ENCODE data around the gene PARN.
"Not testable (repeated sequence)": the region's sequence is repeated elsewhere in the genome, so short reads cannot be mapped to it uniquely, and the experiment has no call there.

Gene PARN

DNA sequence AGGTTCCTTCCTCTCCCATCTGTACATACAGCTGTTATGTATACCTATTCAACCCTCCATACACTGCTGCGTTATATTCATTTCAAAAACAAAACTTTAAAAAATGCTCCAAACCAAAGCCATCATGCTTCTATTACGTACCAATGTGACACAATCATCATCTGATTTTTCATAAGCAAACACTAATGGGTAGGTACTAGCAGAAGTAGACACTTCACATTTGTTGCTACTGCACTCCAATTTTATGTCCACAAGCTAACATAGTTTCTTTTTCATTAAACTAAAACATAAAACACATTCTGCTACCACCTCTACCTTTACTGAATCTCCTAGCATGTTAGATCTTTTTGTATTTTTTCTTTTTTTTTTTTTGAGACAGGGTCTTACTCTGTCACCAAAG lies 57.5 kb downstream of the PARN start:
- no peak for DNase-seq

DNA sequence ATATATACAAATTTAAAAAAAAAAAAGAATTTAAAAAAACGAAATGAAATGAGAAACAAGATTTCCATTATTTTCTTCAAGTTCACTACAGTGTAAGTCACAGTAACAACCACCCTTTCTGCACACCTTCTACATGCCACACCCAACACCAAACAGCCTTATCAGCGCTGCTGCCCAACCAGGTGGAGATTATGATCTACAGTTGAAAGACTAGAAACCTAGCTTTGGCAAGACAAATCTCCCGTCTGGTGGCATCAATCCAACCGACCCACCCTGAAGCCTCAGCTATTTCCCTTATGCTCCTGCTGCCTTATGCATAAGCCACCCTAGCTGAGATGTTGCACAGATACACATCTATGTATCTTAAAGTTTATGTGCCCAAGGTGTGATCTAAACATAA lies 60.8 kb downstream of the PARN start:
- DNase-seq = no peak

DNA sequence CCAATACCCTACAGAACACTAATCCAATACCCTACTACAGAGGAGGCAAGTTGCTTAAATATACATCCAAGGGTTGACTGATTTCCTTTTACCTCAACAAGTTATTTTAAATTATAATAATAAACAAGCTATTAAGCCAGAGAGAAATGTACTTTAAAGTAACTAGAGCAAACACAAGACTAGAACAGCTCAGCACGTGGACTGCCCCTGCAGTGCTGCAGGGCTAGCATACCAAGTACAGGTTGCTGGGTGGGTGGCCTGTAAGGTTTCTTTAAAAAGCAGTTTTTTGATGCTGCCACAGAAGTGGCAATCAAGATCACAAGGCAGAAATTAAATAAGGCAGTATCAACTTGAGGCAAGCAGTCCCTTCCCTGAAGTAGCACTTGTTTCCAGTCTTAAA lies 63.5 kb downstream of the PARN start:
- no peak for DNase-seq

DNA sequence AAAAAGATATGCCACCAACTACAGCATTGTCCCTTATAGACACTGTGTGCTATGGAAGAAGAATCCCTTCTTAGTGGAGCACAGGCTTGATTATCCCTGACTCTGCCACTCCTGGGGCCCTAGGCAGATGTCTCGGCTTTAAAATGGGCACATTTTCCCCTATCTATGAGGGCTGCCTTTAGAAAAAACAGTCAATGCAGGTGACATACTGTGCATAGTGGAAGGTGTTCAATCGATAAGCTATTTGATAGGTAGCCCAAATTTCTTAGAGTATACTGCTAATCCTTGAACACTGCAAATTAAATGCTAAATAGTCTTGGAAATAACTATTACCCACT lies 64.4 kb downstream of the PARN start:
- DNase-seq = no peak

DNA sequence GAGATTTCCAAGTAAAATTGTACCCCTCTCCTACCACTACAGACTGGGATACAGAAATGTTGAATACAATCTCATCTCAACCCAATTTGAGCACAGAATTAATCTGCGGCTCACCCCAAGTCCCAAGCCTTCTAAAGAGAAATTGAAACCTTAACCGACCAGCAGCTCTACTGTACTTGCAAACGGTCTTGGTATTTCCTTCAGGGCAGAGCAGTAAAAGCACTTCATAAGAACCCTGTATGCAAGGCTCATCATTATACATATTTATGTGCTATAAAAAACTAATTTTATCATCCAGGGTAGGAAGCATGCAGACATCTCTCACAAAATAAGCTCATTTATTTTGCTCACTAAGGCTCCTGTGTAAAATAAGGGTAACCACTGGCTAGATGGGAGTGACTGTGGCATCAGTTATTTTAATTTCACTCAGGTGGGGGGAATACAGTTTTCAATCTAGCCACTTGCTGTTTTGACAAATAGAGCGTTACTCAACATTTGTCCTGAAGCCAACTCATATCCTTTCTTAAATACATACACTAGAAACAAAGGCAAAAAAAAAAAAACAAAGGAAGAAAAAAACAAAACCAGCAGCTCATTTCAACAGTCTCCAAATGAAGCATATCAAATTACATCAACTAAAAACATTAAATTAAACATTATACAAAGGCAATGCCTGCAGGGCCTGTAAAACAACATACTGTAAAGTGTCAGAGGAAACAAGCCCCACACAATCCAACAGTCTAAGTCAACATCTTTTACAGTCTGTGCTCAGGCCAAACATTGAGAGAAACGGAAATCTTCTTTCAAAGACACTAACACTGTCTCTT lies 65.0 kb downstream of the PARN start:
- no peak for DNase-seq

DNA sequence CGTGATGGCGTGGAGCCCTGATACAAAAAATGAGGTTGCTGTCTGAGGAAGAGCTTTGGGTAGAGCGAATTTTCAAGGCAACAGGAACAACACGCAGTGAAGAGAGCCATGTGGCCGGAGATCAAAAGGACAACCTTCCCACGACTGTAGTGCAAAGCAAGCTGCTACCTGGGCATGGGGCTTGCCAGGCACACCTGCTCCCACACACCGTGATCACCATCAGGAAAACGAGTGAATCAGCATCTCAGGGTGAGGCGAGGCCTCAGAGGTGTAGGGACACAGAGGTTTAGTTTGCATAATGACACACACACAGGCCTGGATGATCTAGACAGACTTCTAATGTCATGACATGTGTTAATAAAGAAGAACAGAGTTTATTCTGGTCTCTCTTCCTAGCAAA lies 65.7 kb downstream of the PARN start:
- DNase-seq = no peak

DNA sequence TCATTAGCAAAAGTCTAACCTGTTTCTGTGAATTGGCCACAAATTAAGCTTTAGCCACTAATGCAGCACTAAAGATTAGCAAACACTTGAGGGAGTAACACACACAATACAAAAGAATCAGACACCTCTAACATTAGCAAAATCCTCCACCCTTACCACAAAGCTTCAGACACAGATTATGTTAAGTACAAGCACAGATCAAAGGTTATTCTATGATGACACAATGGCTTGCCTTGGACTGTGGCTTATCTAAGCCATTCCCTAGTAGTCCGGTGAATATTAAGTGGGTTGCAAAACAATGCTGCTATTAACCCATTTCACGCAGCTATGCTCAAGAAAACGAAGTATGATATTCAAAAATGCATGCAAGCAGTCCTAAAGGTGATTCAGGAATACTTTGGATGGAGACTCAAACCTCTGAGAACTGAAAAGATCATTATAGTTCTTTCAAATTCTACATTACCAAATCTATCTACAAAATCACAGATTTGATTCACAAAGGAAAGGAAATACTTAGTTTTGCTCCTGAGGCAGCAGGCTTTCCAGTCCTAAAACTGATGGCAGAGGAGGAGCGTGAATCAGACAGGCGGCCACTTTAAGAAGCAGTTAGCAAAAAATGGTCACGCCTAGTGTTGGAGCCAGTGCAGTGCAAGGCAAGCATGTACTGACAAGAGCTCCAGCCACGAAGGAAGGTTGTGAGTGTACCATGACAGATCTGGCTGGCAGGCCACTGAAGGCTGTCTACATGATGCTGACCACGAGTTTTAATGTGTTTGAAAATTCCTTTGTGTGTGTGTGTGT lies 67.2 kb downstream of the PARN start:
- DNase-seq = no peak

DNA sequence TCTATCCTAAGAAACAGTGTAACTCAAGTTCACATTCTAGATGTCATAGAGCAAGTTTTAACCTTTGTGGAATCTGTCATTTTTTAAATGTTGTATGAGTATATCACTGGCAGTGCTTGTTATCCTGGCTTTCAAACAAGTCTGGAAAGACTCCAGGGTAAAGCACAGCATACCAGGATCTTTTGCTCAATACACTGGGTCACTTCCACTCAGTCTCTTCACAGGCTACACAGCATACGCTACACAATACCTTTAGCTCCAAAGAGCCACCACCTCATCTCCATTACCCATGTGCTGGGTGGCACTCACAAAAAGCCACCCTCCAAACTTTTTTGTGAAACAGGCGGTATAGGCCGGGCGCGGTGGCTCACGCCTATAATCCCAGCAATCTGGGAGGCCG lies 69.5 kb downstream of the PARN start:
- no peak for DNase-seq

DNA sequence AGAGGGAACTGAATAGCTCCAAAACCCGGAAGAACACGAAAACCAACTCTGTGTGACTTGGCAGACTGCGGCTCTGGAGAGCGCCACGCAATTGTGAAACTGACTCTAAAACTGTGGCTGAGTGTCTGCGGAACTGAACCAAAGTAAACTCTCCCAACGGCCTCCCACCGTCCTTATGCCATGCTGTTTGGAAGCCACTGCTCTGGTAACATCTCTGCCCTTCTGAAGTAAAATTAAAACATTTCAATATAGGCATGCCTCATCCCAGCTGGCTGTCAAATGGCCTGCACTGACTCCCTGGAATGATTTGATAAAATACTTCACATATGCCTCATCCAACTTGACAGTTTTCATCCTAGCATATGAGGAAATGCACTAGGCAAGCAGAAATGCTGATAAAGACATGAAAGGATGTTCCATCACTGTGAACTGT lies 70.2 kb downstream of the PARN start:
- peak in 8 of 14 donors; percentile 2 to 39 (median 8) for DNase-seq

DNA sequence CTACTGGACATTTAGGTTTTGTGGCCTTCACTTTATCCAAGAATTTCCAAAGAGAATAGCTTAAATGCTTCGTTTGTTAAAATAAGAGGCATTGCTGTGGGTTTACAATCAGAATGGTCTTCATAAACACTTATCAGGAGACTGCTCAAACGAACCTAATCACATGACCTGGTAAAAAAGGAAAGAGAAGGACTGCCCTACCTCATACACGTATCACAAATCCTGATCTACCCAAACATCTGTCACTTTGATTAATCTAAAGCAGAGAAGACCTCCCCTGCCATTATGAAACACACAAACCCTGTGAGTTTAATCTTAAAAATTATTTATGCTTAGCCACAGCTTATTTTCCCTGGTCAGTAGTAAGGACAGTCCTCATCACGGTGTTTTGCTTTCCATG lies 76.6 kb downstream of the PARN start:
- no peak for DNase-seq

DNA sequence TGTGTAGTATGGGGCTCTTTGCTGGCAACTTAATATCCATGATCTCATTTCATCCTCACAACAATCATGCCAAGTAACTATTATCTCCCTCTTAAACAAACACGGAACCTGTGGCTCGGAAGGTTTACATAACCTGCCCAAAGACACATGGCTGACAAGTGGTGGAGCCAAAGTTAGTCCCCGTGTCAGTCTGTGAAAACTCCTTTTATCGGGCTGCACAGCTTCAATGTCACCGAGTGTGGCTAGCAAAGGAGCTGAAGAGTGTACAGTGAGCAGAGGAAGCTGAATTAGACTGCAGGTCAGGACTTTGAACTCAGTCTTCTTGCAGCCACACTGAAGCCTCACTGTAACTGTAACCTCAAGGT lies 80.3 kb downstream of the PARN start:
- DNase-seq = no peak

DNA sequence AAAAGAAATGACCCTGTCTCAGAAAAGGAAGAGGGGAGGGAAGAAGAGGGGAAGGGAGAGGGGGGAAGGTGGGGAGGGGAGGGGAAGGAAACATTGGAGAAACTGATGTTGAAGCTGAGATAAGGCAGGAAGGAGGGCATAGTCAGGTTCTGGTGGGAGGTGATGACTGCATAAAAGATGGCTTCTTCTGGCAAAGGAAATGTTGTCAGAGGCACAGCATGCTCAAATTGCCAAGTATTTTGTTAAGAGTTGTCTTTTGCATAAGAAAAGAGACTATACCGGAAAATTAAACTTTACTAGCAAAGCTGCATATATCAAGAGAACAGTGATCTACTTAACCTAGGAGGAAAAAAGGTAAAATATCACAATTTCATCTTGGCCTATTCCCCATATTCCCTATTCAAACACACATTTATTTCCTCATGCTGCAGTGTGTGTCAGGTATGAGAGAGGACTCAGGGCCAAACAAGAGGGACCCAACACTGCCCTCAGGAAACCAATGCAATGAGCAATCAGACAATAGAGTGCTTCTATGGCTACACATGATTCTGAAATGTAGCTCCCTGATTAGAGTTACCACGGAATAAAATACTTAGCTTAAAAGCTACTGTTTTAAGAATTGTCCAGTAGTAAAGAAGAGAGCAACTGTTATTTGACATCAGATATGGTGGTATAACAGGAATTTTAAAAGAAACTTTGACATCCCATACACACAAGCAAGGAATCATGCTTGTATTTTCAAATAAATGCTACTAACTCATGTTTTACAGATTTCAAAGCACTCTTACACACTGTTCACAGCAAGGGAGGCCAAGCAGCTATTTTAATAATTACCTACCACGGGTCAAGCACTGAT lies 80.9 kb downstream of the PARN start:
- no peak for DNase-seq

DNA sequence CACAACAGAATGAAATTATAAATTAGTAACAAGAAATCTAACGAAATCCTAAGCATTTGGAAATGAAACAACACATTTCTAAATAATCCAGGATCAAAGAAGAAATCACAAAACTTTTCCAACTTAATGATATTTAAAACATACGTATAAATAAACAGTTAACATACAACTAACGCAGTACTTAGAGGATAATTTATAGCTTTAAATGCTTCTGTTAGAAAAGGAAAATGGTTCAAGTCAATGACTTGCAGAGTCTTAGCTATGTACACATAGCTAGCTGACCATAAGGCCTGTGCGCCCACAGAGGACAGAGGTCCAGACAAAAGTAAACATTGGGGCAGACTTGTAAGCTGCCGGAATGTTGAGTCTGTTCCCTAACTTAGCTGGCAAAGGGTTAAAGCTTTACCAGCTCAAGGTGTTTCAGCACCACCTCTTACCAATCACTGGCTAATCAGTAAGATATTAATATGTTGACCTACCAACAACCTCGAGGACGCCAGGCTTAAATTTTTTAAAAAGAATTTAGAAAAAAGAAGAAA lies 84.6 kb downstream of the PARN start:
- no peak for DNase-seq

DNA sequence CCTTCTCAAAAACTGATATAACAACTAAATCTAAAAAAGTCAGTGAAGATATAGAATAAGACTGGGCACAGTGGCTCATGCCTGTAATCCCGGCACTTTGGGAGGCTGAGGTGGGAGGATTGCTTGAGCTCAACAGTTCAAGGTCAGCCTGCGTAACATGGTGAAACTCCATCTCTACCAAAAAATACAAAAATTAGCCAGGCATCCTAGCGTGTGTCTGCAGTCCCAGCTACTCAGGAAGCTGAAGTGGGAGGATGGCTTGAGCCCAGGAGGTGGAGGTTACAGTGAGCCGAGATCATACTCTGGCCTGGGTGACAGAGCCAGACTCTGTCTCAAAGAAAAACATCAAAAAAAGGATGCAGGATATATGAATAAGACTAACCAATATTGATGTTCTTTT lies 85.2 kb downstream of the PARN start:
- not testable (repeated sequence) for DNase-seq

DNA sequence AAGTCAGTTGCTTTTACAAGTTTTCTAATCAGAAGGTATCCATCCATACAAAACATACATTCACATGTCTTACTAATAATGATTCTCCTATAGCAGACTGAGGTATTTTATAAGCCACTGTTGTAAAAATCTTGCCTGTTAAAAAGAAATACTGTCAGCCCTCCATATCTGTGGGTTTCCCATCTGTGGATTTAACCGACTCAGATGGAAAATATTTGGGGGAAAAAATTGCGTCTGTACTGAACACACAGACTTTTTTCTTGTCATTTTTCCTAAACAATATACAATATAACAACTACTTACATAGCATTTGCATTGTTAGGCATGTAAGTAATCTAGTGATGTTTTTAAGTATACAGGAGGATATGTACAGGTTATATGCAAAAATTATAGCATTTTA lies 90.4 kb downstream of the PARN start:
- no peak for DNase-seq

DNA sequence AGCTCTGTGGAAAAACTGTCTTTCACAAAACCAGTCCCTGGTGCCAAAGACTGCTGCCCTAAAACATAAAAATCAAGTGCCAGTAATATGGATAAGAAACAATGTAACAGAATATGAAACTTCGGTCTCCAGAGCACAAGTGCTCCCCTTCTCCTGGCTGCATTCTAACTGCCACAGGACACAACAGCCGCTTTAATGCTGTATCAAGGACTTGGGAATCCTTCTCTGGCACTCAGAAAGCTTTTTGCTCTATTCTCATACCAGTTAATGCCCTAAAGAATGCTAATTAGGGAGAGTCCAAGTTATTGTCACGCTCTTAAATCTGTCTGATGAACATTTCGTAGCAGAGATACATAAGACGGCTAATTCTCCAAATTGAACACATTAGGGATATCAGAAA lies 90.9 kb downstream of the PARN start:
- no peak for DNase-seq

DNA sequence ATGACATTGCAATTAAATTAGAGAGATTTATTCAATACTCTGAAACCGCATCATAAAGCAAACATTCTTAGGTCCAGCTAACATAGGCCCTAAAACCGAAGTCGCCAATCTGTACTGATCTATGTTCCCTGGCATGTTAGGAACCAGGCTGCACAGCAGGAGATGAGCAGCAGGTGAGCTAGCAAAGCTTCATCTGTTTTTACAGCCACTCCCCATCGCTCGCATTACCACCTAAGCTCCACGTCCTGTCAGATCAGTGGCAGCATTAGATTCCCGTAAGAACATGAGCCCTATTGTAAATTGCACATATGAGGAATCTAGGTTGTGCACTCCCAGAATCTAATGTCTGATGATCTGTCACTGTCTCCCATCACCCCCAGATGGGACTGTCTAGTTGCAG lies 91.5 kb downstream of the PARN start:
- no peak for DNase-seq

DNA sequence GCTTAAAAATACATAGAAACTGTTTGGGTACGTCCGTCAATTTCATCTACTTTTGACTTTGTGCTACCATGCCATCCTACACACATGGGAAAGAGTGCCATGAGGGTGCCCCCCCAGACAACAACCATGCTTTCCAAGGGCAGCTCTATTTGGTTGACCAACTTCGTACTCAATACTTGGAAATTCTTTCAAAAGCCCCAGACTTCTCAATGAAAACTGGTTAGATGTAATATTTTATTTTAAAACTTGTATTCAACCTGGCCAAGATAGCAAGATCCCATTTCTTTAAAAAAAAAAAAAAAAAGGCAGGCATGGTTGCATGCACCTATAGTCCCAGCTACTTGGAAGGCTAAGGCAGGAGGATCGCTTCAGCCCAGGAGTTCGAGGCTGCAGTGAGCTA lies 98.4 kb downstream of the PARN start:
- DNase-seq = no peak

DNA sequence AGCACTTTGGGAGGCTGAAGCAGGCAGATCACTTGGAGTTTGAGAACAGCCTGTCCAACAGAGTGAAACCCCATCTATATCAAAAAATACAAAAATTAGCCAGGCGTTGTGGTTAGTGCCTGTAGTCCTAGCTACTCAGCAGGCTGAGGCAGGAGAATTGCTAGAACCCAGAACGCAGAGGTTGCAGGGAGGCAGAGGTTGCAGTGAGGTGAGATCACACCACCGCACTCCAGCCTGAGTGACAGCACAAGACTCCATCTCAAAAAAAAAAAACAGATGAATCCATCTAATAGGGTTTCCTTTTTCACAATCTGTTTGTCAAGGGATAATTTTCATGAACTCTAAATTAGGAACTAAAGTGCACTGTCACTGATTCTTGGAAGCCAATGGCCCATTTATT lies 99.0 kb downstream of the PARN start:
- no peak for DNase-seq

DNA sequence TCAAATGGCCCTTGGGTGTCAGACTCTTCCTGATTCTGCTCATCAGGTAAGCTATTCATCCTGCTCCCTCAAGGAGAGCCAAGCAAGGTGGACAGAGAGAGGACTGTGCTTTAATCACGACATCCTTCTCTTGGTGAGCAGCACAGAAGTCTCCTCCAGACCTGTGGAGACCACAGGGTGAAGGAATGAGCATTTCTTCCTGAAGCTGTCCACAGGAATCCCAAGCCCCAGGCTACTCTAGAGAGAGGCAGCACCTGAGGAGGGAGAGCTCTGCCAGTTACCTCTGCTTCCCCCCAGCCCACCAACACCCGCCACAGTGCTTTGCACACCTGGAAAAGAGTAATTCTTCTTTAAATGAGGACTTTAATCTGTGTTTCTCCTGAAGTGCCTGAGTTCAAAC lies 100.0 kb downstream of the PARN start:
- no peak for DNase-seq

DNA sequence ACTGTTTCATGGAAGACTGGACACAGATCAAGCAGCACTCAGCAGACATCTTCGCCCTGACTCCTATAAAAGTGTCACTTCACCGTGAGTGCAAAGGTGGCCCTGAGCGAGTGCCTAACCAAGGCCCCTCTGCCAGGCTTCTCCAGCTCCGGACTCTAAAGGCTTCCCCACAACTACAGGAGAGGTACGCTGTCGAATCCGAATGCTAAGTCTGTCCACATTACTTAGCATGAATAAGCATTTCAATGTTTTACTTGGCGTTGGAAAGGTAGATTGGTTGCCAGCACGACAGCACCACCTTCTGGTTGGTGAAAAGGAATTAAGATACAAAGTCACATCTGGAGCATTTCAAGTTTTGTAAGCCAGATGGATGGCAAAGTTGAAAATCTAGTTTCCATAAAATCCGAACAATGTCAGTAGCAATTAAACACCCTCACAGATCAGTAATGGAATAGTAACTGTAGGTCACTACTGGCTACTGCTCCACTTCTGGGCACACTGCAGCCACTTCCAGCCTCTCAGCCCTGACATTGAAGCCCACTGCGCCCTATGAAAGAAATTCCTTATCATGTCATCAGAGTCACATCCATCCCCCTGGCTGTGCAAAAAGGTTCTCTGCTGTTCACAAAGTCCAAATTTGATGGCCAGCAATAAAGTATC lies 100.9 kb downstream of the PARN start:
- DNase-seq = peak in 13 of 14 donors; percentile 2 to 72 (median 42)

DNA sequence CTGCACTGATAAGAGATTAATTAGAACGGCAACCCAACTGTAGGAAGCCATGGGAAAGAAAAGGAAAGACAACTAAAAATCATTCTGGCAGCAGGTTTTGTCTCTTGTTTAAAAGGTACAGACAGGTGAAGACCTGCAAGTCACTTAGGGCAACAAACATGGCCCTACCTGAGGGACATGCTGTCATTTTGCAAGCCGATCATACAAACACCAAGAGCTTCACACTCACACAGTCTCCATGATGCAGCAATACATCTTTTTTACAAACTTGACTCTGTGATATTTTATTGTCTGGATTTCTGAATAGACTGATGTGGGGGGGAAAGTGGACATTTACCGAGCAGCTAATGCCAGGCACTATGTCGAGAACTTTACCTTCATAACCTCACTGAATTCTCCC lies 101.8 kb downstream of the PARN start:
- no peak for DNase-seq
